Immature natural killer cell (primary cell): ENCODE data around the gene DGKD. TPM values are rescaled to one million over a fixed set of nuclear protein-coding genes. Genes with fewer than 3 reads are reported as not detected.
A peak's percentile ranks its signal among the peaks of the same experiment; 100 is the strongest.
"Not testable (repeated sequence)": the region's sequence is repeated elsewhere in the genome, so short reads cannot be mapped to it uniquely, and the experiment has no call there.

Source experiments
- DNase-seq, 3 donors: peaks; one replicate each; pipeline ENCODE4 v3.0.0; 2022; ENCODE audit warnings: mixed read lengths in 1 of 3
- H3K27ac Mint-ChIP-seq, 6 donors: one replicate each; pipeline ENCODE4 v1.8.0; 2020; ENCODE audit warnings: mixed read lengths in 6 of 6, mild to moderate bottlenecking in 5 of 6, inconsistent platforms in 4 of 6, moderate library complexity in 3 of 6
- H3K27me3 Mint-ChIP-seq, 3 donors: one replicate each; pipeline ENCODE4 v1.8.0; 2020 to 2021; ENCODE audit warnings: low read depth in 3 of 3, mild to moderate bottlenecking in 3 of 3, mixed read lengths in 3 of 3, moderate library complexity in 3 of 3, inconsistent platforms in 1 of 3
- H3K36me3 Mint-ChIP-seq, 3 donors: one replicate each; pipeline ENCODE4 v1.8.0; 2020; ENCODE audit warnings: mixed read lengths in 3 of 3, inconsistent platforms in 2 of 3, mild to moderate bottlenecking in 2 of 3
- H3K4me1 Mint-ChIP-seq, 2 donors: one replicate each; pipeline ENCODE4 v1.8.0; 2020; ENCODE audit warnings: inconsistent platforms in 2 of 2, mild to moderate bottlenecking in 2 of 2, mixed read lengths in 2 of 2, moderate library complexity in 1 of 2
- H3K4me3 Mint-ChIP-seq, 5 donors: one replicate each; pipeline ENCODE4 v1.8.0; 2020; ENCODE audit warnings: mild to moderate bottlenecking in 5 of 5, mixed read lengths in 5 of 5, inconsistent platforms in 3 of 5, moderate library complexity in 3 of 5
- H3K9me3 Mint-ChIP-seq, 6 donors: one replicate each; pipeline ENCODE4 v1.8.0; 2020; ENCODE audit warnings: mild to moderate bottlenecking in 6 of 6, mixed read lengths in 6 of 6, inconsistent platforms in 4 of 6, moderate library complexity in 3 of 6
- polyA plus RNA-seq, 3 donors: library from polyadenylated mRNA; unstranded; fragments of 300-500 nt; fragmentation: Illumina TruSeq; gene quantifications; one replicate each; pipeline ENCODE4 v1.2.3, GENCODE V29; 2021

DGKD gene
- polyA plus RNA-seq, 3 donors from 2014 or later, result 15.9 to 60.6 (median 21.3) TPM

DNA sequence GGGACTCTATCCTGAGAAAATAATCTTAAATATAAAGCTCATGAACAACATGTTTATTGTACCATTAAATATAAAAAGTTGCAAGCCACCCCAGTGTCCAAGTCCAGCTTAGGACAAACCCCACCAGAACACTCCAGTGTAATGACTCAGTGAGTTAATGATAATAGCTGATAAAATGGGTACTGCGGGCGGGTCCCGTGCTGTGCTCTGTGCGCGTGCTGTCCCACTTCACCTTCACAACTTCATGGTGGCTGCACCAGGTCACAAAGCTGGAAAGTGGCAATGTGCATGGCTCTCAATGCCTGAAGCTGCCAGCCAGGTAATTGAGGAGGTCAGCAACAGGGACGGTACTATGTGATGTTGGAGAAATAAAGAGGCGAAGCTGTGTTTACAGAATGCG lies 18.6 kb downstream of the DGKD start:
- peak overlapping the region in 1 of 5 donors; percentile 2 for H3K4me3 Mint-ChIP-seq
- peaks cover 14 to 28% (median 17%) of the 10 kb centered on the region in 3 donors for H3K36me3 Mint-ChIP-seq
- H3K27me3 Mint-ChIP-seq, result no peaks in the 10 kb centered on the region
- H3K27ac Mint-ChIP-seq, result peak overlapping the region in 3 of 6 donors; percentile 18 to 81 (median 28)
- H3K4me1 Mint-ChIP-seq, result peaks cover 60 to 79% of the 10 kb centered on the region in 2 donors
- no peaks in the 10 kb centered on the region for H3K9me3 Mint-ChIP-seq
- no peak for DNase-seq

DNA sequence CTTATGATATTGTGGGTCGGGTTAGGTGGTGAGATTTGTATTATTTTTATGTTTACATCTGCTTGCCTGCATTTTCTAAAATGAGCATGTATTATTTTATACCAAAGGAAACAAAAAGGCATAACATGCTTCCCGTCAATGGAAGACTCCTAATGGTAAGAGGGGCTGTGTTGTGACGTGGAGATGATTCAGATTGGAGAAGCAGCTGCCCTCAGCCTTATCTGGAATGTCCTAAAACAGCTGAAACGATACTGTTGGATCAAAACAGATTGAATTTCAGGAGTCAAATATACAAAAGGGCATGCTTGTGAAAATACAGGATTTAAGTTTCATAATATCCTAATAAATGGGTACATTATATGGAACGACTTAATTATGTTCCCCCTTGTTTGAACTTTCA lies 19.0 kb downstream of the DGKD start:
- peak overlapping the region in 2 of 6 donors; percentile 69 to 81 for H3K27ac Mint-ChIP-seq
- peaks cover 57 to 75% of the 10 kb centered on the region in 2 donors for H3K4me1 Mint-ChIP-seq

DNA sequence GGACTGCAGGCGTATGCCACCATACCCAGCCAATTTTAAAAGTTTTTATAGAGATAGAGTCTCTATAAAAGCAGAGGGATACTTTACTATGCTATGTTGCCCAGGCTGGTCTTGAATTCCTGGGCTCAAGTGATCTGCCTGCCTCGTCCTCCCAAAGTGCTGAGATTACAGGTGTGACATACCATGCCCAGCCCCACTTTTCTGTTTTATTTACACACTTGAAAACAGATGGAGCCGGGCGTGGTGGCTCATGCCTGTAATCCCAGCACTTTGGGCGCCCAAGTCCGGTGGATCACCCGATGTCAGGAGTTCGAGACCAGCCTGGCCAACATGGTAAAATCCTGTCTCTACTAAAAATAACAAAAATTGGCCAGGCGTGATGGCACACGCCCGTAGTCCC lies 20.5 kb downstream of the DGKD start:
- not testable (repeated sequence) for H3K9me3 Mint-ChIP-seq, H3K4me3 Mint-ChIP-seq, H3K27me3 Mint-ChIP-seq, DNase-seq
- peak overlapping the region in 1 of 6 donors; percentile 4 for H3K27ac Mint-ChIP-seq
- H3K4me1 Mint-ChIP-seq, result peaks cover 57 to 75% of the 10 kb centered on the region in 2 donors
- H3K36me3 Mint-ChIP-seq, result peaks cover 13 to 22% (median 14%) of the 10 kb centered on the region in 3 donors

More for the DNA sequence above, 19.0 kb downstream of the DGKD start:
- Mint-ChIP-seq H3K4me3 (no peak overlapping the region), H3K27me3 (no peaks in the 10 kb centered on the region), H3K36me3 (peaks cover 14 to 28% (median 17%) of the 10 kb centered on the region in 3 donors), H3K9me3 (no peaks in the 10 kb centered on the region)
- DNase-seq, result no peak

DNA sequence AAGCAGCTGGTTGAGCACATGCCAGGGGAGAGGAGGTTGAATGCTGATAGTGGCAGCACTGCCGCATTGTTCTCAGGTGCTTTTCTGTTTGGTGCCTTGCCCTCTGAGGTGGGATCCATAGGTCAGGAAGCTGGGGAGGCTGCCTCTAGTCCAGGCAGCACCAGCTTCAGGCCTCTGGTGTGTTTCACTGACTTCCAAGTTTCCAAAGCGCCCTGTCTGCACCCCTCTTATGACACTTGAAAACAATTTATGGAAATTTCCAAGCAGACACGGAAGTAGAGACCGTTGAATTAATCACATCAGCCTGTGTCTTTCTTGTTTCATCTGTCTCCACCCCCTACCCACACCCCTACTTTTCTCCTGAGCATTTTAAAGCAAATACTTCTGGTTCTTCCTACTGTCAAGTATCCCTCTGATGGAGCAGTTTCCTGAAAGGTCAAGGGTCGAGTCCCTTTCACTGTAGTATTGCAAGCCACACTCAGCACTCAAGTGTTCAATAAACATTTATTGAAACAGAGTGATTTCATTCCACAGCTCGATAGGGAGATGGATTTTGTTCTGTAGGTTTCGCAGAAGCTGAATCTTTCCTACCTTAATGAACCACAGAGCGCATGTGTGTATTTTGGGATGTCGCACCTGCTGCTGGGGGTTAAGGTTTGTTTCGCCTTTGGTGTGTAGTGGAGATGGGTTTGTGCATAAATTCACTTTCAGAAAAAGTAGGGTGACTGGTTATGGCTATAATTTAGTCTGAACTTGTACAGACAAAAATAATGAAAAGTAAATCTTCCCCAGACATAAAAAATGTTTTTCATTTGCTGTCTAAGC lies 21.4 kb downstream of the DGKD start:
- Mint-ChIP-seq H3K36me3 (peaks cover 12 to 20% (median 14%) of the 10 kb centered on the region in 3 donors), H3K27me3 (peaks cover 0 to 5% (median 3%) of the 10 kb centered on the region in 3 donors), H3K9me3 (no peaks in the 10 kb centered on the region), H3K27ac (peak overlapping the region; percentile 34 to 68 (median 47)), H3K4me1 (peaks cover 59 to 75% of the 10 kb centered on the region in 2 donors), H3K4me3 (no peak overlapping the region)
- DNase-seq, result no peak

DNA sequence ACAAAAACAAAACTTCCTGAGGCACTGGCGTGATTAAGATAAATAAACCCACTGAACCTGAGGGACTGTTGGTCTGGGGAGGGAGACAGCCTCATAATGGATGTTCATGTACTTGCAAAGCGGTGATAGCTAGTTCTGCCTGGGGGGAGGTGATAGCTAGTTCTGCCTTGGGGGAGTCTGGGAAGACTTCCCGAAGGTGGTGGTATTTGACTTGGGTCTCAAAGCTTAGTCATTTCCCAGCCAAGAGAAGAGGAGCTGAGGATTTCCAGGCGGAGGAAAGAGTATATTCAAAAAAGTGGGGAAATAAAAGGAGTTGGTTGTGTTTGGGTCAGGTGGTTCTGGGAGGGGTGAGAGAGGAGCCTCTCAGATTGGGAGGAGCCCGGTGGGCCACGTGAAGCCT lies 24.7 kb downstream of the DGKD start:
- Mint-ChIP-seq H3K27me3 (peaks cover 0 to 5% (median 3%) of the 10 kb centered on the region in 3 donors), H3K36me3 (peaks cover 4 to 12% (median 11%) of the 10 kb centered on the region in 3 donors), H3K4me3 (peak overlapping the region in 3 of 5 donors; percentile 54 to 68 (median 67)), H3K27ac (peak overlapping the region; percentile 19 to 84 (median 73)), H3K9me3 (no peaks in the 10 kb centered on the region), H3K4me1 (peaks cover 70 to 79% of the 10 kb centered on the region in 2 donors)
- no peak for DNase-seq

DNA sequence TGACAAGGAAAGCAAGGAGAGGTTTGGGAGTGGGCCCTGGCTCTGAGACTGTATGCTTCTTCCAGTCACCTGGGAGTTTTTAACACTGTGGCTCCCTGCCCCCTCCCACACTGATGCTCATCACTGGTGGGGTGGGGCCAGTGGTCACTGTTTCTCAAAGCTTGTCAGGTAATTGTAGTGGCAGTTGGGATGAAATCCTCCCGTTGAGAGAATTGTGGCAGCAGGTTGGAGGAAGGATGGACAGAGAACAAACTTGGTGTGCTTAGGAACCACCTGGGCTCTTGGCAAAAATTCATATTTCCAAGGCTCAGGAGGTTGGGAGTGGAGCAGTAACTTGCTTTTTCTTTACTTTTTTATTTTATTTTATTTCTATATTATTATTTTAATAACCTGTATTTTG lies 25.1 kb downstream of the DGKD start:
- Mint-ChIP-seq H3K4me3 (peak overlapping the region in 4 of 5 donors; percentile 52 to 68 (median 62)), H3K27me3 (peaks cover 0 to 5% (median 3%) of the 10 kb centered on the region in 3 donors), H3K36me3 (peaks cover 4 to 15% (median 12%) of the 10 kb centered on the region in 3 donors), H3K9me3 (no peaks in the 10 kb centered on the region), H3K4me1 (peaks cover 74 to 83% of the 10 kb centered on the region in 2 donors), H3K27ac (peak overlapping the region; percentile 19 to 83 (median 73))
- DNase-seq, result no peak

DNA sequence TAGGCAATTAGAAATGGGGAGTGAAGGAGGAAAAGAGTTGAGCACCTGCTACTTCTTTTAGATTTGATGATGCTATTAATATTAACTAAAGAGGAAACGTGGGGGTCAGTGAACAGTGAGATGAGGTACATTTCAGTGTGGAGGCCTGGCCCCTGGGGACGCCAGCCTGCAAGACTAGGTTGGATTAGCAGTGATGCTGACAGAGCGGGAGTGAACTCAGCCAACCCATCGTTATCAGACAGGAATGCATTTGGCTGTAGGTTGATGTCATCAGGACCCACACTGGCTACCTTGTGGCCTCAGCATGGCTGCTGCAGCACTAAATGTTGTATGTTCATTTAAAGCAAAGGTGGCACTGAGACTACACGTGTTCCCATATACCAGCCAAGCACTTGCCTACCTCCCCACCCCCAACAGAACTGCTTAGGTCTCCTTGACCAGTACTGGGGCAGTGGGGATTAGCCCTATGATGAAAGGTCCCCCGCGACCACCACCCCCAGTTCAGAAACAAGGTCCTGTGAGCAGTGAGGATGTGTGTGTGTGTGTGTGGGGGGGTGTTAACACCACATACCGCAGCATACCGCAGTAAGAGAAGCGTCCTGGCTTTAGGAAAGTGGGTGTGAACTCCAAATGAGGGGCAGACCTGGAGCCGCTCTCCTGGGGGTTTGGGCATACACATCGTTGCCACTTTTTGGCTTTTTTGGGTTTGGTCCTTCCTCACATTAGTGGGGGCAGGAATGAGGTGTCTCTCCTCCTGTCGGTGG lies 26.0 kb downstream of the DGKD start:
- H3K4me3 Mint-ChIP-seq, result peak overlapping the region; percentile 67 to 78 (median 74)
- H3K27ac Mint-ChIP-seq, result peak overlapping the region; percentile 63 to 95 (median 82)
- H3K36me3 Mint-ChIP-seq, result peaks cover 4 to 19% (median 10%) of the 10 kb centered on the region in 3 donors
- peaks cover 81 to 89% of the 10 kb centered on the region in 2 donors for H3K4me1 Mint-ChIP-seq
- peaks cover 0 to 5% (median 3%) of the 10 kb centered on the region in 3 donors for H3K27me3 Mint-ChIP-seq
- no peaks in the 10 kb centered on the region for H3K9me3 Mint-ChIP-seq
- peak; percentile 46 to 60 (median 50) for DNase-seq

DNA sequence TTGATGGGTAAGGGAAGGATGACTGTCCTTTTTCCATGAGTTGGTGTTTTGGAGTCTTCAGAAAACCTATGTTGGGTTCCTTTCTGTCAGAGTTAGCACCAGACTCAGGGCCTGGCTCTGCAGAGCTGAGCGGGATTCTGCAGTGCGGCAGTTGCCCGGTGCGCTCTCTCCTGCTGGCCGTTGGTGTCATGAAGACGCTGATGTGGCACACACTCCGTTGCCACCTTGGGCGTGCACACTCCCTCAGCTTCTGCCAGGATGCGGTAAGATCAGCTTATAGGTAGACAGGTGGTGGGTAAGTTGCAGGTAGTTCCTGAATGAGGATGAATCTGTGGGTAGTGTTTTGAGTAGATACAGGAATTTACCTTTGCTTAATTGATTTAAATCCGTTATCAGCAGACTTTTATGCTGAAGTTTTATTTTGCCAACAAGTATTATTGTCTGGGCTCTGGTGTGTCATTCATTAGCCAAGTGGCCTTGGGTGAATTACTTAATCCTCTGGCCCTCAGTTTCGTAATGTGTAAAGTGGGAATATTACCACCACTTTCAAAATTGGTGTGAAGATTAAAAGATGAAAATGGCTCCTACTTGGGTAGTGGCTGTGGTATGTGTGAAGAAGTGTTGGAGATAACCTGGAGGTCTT lies 26.8 kb downstream of the DGKD start:
- peaks cover 4 to 16% (median 6%) of the 10 kb centered on the region in 3 donors for H3K36me3 Mint-ChIP-seq
- H3K9me3 Mint-ChIP-seq, result no peaks in the 10 kb centered on the region
- H3K4me1 Mint-ChIP-seq, result peaks cover 82 to 89% of the 10 kb centered on the region in 2 donors
- H3K27ac Mint-ChIP-seq, result peak overlapping the region; percentile 63 to 95 (median 82)
- peaks cover 0 to 8% (median 5%) of the 10 kb centered on the region in 3 donors for H3K27me3 Mint-ChIP-seq
- peak overlapping the region; percentile 67 to 78 (median 74) for H3K4me3 Mint-ChIP-seq
- DNase-seq, result no peak

DNA sequence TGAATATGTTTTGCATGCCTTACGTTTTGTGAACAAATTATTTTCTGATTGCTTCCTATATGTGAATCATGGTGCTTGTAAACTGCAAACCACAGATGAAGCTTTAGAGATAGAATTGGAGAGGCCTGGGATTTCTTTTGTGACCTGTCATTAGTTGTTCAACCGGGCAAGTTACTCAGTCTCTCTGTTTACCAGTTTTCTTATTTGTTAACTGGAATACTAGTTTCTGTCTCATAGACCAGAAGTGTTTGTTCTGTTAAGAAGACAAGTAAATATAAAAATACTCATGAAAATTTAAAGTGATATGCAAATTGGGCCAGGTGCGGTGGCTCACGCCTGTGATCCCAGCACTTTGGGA lies 27.3 kb downstream of the DGKD start:
- H3K4me3 Mint-ChIP-seq, result peak overlapping the region; percentile 67 to 78 (median 74)
- H3K27me3 Mint-ChIP-seq, result peaks cover 0 to 9% (median 5%) of the 10 kb centered on the region in 3 donors
- peaks cover 86 to 90% of the 10 kb centered on the region in 2 donors for H3K4me1 Mint-ChIP-seq
- DNase-seq, result no peak
- no peaks in the 10 kb centered on the region for H3K9me3 Mint-ChIP-seq
- peaks cover 4 to 16% (median 6%) of the 10 kb centered on the region in 3 donors for H3K36me3 Mint-ChIP-seq
- peak overlapping the region; percentile 63 to 95 (median 82) for H3K27ac Mint-ChIP-seq

DNA sequence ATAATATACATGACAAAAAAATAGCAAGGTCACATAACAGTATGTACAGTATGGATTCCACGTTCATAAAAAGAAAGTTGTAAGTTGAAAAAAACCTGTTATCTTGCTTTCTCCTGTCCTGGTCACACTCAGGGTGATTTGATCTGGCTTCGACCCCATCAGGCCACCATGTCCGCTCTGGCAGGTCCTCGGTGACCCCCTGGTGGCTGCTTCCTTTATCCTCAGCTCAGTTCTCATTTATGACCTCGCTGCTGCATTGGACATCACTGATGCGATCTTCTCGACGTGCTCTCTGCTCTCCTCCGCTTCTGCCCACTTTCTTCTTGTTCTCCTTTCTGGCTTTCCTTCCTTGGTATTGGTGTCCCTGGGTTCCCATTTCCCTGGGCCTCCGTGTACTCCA lies 29.7 kb downstream of the DGKD start:
- peak overlapping the region; percentile 79 to 95 (median 82) for H3K4me3 Mint-ChIP-seq
- H3K27ac Mint-ChIP-seq, result peak overlapping the region; percentile 91 to 97 (median 94)
- peaks cover 97 to 98% of the 10 kb centered on the region in 2 donors for H3K4me1 Mint-ChIP-seq
- no peaks in the 10 kb centered on the region for H3K9me3 Mint-ChIP-seq
- H3K36me3 Mint-ChIP-seq, result peaks cover 0 to 10% (median 4%) of the 10 kb centered on the region in 3 donors
- no peak for DNase-seq
- peaks cover 0 to 11% (median 5%) of the 10 kb centered on the region in 3 donors for H3K27me3 Mint-ChIP-seq

DNA sequence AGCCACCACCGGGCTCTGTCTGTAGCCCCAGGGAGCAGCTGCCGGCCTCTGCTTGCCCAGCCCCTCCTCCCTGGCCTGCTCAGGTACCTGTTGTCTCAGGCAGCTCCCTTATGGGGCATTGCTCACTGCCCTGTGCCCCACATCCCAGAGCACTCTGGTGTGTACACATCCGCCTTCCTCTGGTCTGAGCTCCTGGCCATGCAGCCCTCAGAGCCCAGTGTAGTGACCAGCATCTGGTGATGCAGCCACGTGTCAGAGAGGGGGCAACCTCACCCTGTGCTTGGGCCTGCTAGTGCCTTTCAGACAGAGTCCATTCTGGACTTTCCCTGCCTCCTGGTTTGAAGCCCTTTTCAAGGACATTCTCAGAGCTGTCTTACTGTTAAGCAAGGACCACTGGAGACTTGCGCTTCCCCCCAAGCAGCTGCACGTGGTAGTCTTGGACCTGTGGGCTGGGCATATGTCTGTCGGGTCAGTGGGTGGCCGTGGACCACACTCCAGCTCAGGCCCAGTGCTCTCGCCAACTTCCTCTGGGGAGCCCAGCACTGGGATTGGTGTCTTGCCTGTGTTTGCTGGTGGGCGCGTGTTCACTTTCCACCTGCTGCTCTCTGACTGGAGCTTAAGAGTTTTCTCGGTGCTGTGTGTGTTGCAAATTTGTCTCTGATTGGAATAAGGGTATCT lies 30.7 kb downstream of the DGKD start:
- H3K4me1 Mint-ChIP-seq, result peaks cover 97 to 98% of the 10 kb centered on the region in 2 donors
- H3K36me3 Mint-ChIP-seq, result peaks cover 3 to 20% (median 7%) of the 10 kb centered on the region in 3 donors
- H3K27me3 Mint-ChIP-seq, result peaks cover 0 to 11% (median 5%) of the 10 kb centered on the region in 3 donors
- peak overlapping the region; percentile 79 to 95 (median 82) for H3K4me3 Mint-ChIP-seq
- no peaks in the 10 kb centered on the region for H3K9me3 Mint-ChIP-seq
- H3K27ac Mint-ChIP-seq, result peak overlapping the region; percentile 91 to 97 (median 94)
- DNase-seq, result no peak

DNA sequence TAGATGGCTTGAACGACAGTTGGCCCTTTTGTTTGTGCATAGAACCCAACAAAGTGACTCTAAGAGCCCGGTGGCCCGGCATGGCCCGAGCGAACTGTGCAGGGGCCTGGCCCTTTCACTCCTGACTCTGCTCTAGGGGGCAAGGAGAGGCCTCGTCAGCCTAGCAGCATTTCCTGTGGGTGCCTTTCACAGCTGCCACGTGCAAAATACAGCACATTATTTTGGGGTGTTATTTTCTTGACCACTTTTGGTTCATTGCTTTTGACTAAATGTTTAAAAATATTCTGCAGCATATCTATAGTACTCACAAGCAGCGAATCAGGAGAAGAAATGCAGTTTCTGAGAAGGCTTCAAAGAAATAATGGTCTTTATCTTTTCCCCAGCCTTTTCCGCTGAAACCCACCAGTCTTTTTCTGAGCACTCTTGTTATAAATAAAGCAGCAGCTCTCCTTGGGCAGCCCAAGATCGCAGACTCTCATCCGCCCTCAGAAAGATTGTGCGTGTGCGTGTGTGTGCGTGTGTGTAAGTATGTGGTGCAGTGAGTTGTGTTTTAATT lies 31.3 kb downstream of the DGKD start:
- Mint-ChIP-seq H3K27me3 (peaks cover 0 to 8% (median under 1%) of the 10 kb centered on the region in 3 donors), H3K4me1 (peaks cover 96 to 98% of the 10 kb centered on the region in 2 donors), H3K36me3 (peaks cover 7 to 25% (median 10%) of the 10 kb centered on the region in 3 donors), H3K9me3 (no peaks in the 10 kb centered on the region), H3K4me3 (peak overlapping the region; percentile 79 to 95 (median 82)), H3K27ac (peak overlapping the region; percentile 91 to 97 (median 94))
- DNase-seq, result peak; percentile 76 to 80 (median 78)
